ENCODE data around the gene SHISAL1.
A peak's percentile ranks its signal among the peaks of the same experiment; 100 is the strongest.
"Not testable (repeated sequence)": the region's sequence is repeated elsewhere in the genome, so short reads cannot be mapped to it uniquely, and the experiment has no call there.

SHISAL1 gene

GRCh38 chr22:44237290-44237689 lies 75.5 kb downstream of the SHISAL1 start:
- DNase-seq (ENCODE audit: low spot score) (no peak), FAIRE-seq (no peak)

GRCh38 chr22:44234372-44234771 lies 78.4 kb downstream of the SHISAL1 start:
- not testable (repeated sequence) for FAIRE-seq; DNase-seq (ENCODE audit: low spot score)

- DNase-seq (ENCODE audit: low spot score) (no peak), FAIRE-seq (no peak)
Measured at GRCh38 chr22:44231233-44231632, 81.5 kb downstream of the SHISAL1 start.

DNA sequence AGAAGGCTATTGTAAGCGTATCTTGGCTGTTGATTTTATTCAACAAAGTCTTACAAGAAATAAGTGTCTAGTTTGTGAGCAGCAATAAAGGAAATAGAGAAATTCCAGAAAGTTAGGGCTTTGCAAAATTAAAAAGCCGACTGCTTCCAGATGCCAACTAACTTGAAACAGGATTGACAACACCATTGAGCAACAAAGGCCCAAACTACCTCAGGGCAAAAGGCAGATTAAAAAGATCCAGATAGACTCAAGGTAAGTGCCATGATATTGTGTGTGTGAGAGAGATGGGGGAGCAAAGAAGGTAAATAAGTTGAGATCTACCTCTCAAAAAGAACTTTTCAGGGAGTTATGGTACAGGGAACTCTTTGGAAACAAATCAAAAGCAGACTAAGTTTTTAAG lies 82.9 kb downstream of the SHISAL1 start:
- no peak for DNase-seq (ENCODE audit: low spot score)
- no peak for FAIRE-seq

DNA sequence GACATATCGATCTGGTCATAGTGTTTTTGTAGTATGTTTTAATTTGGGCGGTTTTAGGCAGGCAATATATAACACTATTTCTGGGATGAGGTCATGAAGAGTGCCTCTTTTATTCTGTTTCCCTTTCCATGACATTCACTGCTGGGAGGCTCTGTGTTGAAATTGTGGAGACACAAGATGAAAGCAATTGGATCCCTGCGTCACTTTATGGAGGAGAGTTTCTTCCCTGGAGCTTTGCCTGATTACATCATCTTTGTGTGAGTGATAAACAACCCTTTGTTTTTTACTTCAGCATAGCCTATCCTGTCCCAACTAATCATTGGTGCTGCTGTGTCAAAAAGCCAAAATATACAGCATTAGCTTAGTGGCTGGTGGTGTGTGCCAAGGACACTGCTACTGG lies 83.4 kb downstream of the SHISAL1 start:
- FAIRE-seq (no peak), DNase-seq (ENCODE audit: low spot score) (no peak)

DNA sequence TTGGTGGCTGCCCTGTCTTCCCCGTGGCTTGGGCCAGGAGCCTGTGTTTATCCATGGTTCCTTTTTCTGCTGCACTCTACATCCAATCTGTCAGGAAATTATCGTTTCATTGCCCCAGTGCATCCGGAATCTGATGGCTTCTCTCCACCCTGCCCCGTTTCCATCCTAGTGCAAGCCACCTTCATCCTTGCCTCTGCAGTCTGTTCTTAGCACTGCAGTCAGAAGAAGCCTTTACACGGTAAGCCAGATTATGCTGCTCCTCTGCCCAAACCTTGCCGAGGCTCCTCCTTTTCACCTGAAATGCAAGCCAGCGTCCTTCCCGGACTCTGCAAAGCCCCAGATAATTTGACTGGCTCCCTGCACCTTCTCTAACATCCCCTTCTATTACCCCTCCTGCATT lies 86.9 kb downstream of the SHISAL1 start:
- DNase-seq (ENCODE audit: low spot score) (no peak), FAIRE-seq (no peak)

DNA sequence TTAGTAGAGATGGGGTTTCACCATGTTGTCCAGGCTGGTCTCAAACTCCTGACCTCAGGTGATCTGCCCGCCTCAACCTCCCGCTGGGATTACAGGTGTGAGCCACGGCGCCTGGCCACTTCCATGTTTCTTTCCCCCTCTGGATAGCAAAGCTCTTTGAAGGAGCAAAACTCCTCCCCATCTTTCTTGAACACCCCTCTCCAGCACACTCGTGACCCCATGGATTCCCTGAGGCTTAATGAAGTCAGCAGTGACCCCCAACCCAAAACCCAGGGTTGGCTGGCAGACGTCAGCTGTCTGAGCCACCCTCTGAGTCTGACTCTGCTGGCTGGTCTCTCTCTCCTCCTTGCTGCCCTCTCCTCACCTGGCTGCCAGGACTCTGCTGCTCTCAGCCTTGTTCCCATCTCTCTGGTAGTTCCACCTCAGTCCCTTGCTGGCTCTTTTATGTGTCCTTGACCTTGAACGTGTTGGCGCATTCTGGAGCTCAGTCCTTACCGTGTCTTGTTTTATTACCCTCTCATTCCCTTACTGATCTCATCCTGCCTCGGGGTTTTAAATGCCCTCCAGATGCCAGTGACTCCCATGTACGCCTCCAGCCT lies 87.6 kb downstream of the SHISAL1 start:
- FAIRE-seq (no peak), DNase-seq (ENCODE audit: low spot score) (no peak)

DNA sequence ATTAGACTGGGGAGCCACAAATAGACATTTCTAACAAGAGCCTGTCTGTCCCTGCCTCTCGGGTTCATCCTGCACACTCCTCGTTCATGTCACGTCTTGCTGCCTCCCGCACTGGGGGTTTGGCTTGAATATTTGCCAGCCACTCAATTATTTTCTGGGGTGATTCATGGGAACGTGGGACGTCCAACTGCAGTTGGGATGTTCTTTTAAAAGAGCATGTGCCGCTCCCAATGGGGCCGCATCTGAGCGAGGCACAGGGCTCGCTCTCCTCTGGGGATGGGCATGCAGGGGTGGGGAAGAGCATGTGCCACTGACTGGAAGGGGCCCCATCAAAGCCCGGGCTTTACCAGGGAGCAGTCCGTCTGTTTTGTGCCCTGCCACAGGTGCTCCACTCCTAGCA lies 88.6 kb downstream of the SHISAL1 start:
- peak; percentile 48 for FAIRE-seq
- no peak for DNase-seq (ENCODE audit: low spot score)

GRCh38 chr22:44221710-44222475 lies 90.9 kb downstream of the SHISAL1 start:
- no peak for DNase-seq (ENCODE audit: low spot score)
- no peak for FAIRE-seq

GRCh38 chr22:44220727-44221680 lies 91.7 kb downstream of the SHISAL1 start:
- DNase-seq (ENCODE audit: low spot score), result no peak
- FAIRE-seq, result no peak

DNA sequence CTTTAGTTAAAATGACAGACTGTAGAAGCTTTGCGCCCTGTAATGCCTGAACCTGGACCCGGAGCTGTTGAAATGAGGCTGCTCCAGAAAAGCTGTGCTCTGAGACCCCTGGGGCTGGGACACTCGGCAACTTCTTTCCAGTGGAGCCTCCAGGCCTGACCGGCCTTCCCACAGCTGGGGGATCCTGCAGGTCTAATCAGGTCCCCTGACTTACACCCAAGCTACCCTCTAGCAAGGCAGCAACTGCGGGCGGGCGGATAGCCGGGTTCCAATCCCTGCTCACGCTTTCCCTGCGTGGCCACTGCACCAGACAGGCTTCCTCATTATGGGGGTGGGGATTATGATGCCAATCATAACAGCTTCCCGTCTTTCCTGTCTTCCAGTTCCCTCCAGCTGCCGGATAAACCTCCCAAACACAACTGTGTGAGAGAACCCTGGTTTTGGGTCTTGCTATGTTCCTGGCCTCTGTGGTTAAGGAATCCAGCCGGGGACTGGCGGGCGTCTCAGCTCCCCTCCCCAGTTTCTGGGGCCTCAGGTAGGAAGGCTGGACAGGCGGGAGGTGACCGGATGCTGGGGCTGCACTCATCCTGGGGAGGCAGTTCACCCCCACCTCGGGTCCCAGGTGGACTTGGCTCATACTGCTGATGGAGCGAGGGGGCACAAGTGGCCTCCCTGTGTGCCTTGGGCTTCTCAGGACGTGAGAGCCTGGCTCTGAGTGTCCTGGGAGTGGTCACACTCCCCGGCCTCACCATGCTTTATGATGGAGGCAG lies 93.5 kb downstream of the SHISAL1 start:
- DNase-seq (ENCODE audit: low spot score) (peak; percentile 1), FAIRE-seq (no peak)

DNA sequence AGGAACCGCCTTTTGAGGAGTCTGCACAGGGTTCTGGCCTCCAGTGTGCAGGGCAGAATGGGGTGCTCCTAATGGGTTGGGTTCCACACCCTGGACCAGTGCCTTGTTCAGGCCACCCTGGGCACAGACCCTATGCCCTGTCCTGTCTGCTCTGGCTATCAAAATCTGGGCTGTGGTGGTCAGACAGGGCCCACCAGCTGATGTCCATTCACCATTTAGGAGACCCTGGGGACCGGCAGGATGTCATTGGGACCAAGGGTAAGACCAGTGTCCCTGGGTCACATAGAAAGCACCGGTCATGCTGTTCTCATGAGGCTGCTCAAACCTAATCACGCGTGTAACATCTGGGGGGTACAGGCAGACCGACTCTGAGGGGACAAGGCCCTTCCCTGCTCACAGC lies 94.7 kb downstream of the SHISAL1 start:
- no peak for FAIRE-seq
- DNase-seq (ENCODE audit: low spot score), result peak; percentile 1

GRCh38 chr22:44217346-44217745 lies 95.4 kb downstream of the SHISAL1 start:
- DNase-seq (ENCODE audit: low spot score) (no peak), FAIRE-seq (no peak)

- DNase-seq (ENCODE audit: low spot score) (no peak), FAIRE-seq (no peak)
Measured at GRCh38 chr22:44215287-44215686, 97.5 kb downstream of the SHISAL1 start.

GRCh38 chr22:44214764-44215163 lies 98.0 kb downstream of the SHISAL1 start:
- DNase-seq (ENCODE audit: low spot score) (no peak), FAIRE-seq (peak; percentile 5)

- no peak for FAIRE-seq
Measured at GRCh38 chr22:44214187-44214586, 98.6 kb downstream of the SHISAL1 start.

DNA sequence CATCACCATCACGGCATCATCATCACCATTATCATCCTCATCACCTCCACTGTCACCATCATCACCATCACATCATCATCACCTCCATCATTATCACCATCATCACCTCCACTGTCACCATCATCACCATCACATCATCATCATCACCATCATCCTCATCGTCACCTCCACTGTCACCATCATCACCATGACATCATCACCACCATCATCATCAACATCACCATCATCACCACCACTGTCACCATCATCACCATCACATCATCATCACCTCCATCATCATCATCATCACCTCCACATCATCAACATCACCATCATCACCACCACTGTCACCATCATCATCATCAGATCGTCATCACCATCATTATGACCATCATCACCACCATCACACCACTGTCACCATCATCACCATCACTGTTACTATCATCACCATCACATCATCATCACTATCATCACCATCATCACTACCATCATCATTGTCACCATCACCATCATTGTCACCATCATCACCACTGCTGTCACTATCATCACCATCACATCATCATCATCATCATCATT lies 99.2 kb downstream of the SHISAL1 start:
- DNase-seq (ENCODE audit: low spot score), result no peak
- FAIRE-seq, result peak; percentile 100

More at GRCh38 chr22:44214187-44214586, 98.6 kb downstream of the SHISAL1 start:
- no peak for DNase-seq (ENCODE audit: low spot score)

GRCh38 chr22:44212936-44213335 lies 99.8 kb downstream of the SHISAL1 start:
- FAIRE-seq (no peak), DNase-seq (ENCODE audit: low spot score) (no peak)

- FAIRE-seq (no peak), DNase-seq (ENCODE audit: low spot score) (peak; percentile 7)
Measured at GRCh38 chr22:44211946-44212930, 100.5 kb downstream of the SHISAL1 start.

Measured in urothelium cell line (cell line).